GM19099 (cell line): Measurements from ENCODE around the gene NRDC.

Source experiments
- POLR2A ChIP-seq: IDR thresholded peaks from 3 replicates; pipeline ENCODE4 v1.6.1; 2011; ENCODE audit warnings: low read depth; ENCODE audit not compliant: insufficient read length; ENCODE audit errors: extremely low read depth

Gene NRDC

GRCh38 chr1:51906306-51907078 lies 28.0 kb upstream of the NRDC start:
- no peak for TF ChIP-seq POLR2A

GRCh38 chr1:51902456-51902855 lies 23.9 kb upstream of the NRDC start:
- no peak for TF ChIP-seq POLR2A

- no peak for TF ChIP-seq POLR2A
These were observed 22.6 kb upstream of the NRDC start for GRCh38 chr1:51901151-51901550.

GRCh38 chr1:51899022-51899421 lies 20.5 kb upstream of the NRDC start:
- no peak for TF ChIP-seq POLR2A

- TF ChIP-seq POLR2A: no peak
These were observed 19.7 kb upstream of the NRDC start for GRCh38 chr1:51898090-51898734.

- no peak for TF ChIP-seq POLR2A
These were observed 19.1 kb upstream of the NRDC start for GRCh38 chr1:51897699-51898031.

GRCh38 chr1:51878308-51878615 lies 265 bp downstream of the NRDC start:
- no peak for TF ChIP-seq POLR2A

GRCh38 chr1:51877434-51878307 lies 856 bp downstream of the NRDC start:
- no peak for TF ChIP-seq POLR2A

GRCh38 chr1:51875836-51876235 lies 2.7 kb downstream of the NRDC start:
- TF ChIP-seq POLR2A: no peak

- no peak for TF ChIP-seq POLR2A
These were observed 3.2 kb downstream of the NRDC start for GRCh38 chr1:51875291-51875772.

GRCh38 chr1:51871351-51871975 lies 7.1 kb downstream of the NRDC start:
- TF ChIP-seq POLR2A: no peak

GRCh38 chr1:51870603-51871350 lies 7.8 kb downstream of the NRDC start:
- TF ChIP-seq POLR2A: no peak

- no peak for TF ChIP-seq POLR2A
These were observed 10.9 kb downstream of the NRDC start for GRCh38 chr1:51867479-51868232.

- TF ChIP-seq POLR2A: no peak
These were observed 15.1 kb downstream of the NRDC start for GRCh38 chr1:51863384-51863783.
